Skeletal muscle satellite cell (primary cell): ENCODE data around the gene FRMD3.

Experiments
- H3K27me3 ChIP-seq: 2 replicates; pipeline ENCODE4 v1.7.0; 2013; ENCODE audit warnings: low read length; ENCODE audit not compliant: control insufficient read depth, insufficient read depth
- H3K36me3 ChIP-seq: 2 replicates; pipeline ENCODE4 v1.7.0; 2013; ENCODE audit warnings: mild to moderate bottlenecking, control low read depth, low read length; ENCODE audit not compliant: insufficient read depth
- H3K4me1 ChIP-seq: 2 replicates; pipeline ENCODE4 v1.7.0; 2013; ENCODE audit warnings: low read length; ENCODE audit not compliant: control insufficient read depth, insufficient read depth
- H3K4me2 ChIP-seq: 2 replicates; pipeline ENCODE4 v1.7.0; 2013; ENCODE audit warnings: mild to moderate bottlenecking, low read length
- H3K4me3 ChIP-seq: 2 replicates; pipeline ENCODE4 v1.7.0; 2013; ENCODE audit warnings: low read length
- H3K9ac ChIP-seq: 2 replicates; pipeline ENCODE4 v1.7.0; 2013; ENCODE audit warnings: mild to moderate bottlenecking, low read depth, low read length, moderate library complexity
- H3K9me3 ChIP-seq: replicated peaks from 2 replicates; pipeline ENCODE4 v1.7.0; 2013; ENCODE audit warnings: mild to moderate bottlenecking, control low read depth, low read length

The FRMD3 gene

GRCh38 chr9:83219154-83219923, 318.9 kb downstream of the FRMD3 start:
- peak overlapping the region; percentile 80 for H3K4me3 ChIP-seq
- H3K4me1 ChIP-seq = peaks cover 3% of the 10 kb centered on the region
- peak overlapping the region; percentile 67 for H3K9ac ChIP-seq
- peaks cover 6% of the 10 kb centered on the region for H3K27me3 ChIP-seq
- peak overlapping the region; percentile 95 for H3K4me2 ChIP-seq
- no peaks in the 10 kb centered on the region for H3K36me3 ChIP-seq
- no peaks in the 10 kb centered on the region for H3K9me3 ChIP-seq

DNA sequence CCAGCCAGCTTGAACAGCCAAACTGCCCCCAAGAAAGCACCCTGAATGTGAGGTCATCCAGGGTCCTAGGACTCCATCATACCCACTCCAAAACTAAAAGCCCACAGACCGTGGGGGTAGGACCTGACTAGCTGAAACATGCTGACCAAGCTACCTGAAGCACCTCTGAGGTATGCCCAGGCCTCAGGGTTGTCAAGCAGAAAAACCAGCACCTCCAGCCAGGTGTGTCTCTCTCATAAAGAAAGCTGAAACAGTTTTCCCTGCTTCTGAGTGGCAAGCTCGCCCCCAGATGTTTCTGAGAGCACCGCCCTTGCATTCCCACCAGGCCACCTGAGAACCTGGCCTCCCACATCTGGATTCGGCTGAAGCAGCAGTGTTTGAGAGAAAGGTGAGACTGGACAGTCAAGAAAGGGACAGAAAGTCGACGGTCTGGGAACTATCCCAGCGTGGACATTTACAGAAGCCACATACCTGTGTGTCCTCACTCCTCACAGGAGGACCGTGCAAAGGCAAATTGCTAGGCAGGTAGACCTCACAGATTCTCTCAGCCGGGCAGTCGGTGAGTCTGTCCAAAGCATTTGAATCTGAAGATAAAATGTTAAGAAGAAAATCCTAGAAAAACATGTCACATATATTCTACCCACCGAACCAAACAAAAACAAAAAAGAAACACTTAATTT, 319.6 kb downstream of the FRMD3 start:
- peak overlapping the region; percentile 95 for H3K4me2 ChIP-seq
- H3K27me3 ChIP-seq = peaks cover 6% of the 10 kb centered on the region
- H3K36me3 ChIP-seq = no peaks in the 10 kb centered on the region
- H3K4me1 ChIP-seq = peaks cover 3% of the 10 kb centered on the region
- H3K9ac ChIP-seq = no peak overlapping the region
- no peak overlapping the region for H3K4me3 ChIP-seq
- H3K9me3 ChIP-seq = no peaks in the 10 kb centered on the region

DNA sequence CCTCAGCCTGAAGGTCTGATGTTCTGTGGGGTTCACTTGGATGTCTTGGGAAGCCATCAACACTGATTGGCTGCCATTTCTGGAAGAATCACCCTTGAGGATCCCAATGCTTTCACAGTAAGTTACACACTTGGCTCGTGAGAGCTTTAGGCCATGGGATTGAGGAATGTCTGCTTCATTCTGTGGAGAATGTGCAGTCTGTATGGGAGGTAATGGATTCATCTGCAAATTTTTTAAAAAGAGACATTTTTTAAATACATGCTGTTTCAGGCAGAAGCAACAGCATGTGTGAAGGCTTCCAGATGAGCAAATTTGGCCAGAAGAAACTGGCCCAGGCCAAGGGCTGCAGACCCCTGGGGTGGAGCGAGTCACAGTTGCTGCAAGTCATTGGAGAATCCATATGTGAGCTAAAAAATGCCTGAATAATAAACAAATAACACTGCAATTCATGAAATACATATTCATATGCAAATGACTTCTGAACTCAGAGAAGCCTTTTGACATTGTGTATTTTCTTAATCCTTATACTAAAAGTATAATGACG, 328.9 kb downstream of the FRMD3 start:
- Histone ChIP-seq H3K9me3 (no peaks in the 10 kb centered on the region), H3K4me3 (no peak overlapping the region), H3K4me2 (no peak overlapping the region), H3K9ac (no peak overlapping the region), H3K36me3 (no peaks in the 10 kb centered on the region), H3K4me1 (no peaks in the 10 kb centered on the region), H3K27me3 (peaks cover 4% of the 10 kb centered on the region)

GRCh38 chr9:83208065-83208850, 329.9 kb downstream of the FRMD3 start:
- Histone ChIP-seq H3K27me3 (peaks cover 4% of the 10 kb centered on the region), H3K9me3 (no peaks in the 10 kb centered on the region), H3K36me3 (no peaks in the 10 kb centered on the region), H3K4me3 (no peak overlapping the region), H3K4me1 (no peaks in the 10 kb centered on the region), H3K9ac (no peak overlapping the region), H3K4me2 (no peak overlapping the region)

GRCh38 chr9:83204047-83204446, 334.2 kb downstream of the FRMD3 start:
- no peak overlapping the region for H3K4me3 ChIP-seq
- H3K4me2 ChIP-seq = no peak overlapping the region
- H3K4me1 ChIP-seq = no peaks in the 10 kb centered on the region

DNA sequence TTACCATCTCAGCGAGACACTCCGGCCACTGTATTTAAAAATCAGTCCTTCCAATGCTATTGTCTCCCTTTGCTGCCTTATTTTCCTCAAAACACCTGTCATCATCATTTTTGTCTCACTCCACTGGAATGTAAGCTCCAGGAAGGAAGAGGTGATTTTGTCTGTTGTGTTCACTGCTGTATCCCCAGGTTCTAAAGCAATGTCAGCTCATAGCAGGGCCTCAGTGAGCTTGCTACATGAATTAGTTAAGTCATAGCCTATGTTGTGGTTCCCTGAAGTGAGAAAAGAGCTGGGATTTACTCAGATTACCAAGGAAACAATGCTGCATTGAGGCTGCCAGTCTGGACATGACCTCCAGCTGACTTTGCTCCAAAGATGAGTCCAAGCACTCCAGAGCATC, 337.7 kb downstream of the FRMD3 start:
- Histone ChIP-seq H3K4me2 (no peak overlapping the region), H3K36me3 (no peaks in the 10 kb centered on the region), H3K9me3 (no peaks in the 10 kb centered on the region), H3K4me3 (no peak overlapping the region), H3K9ac (no peak overlapping the region), H3K27me3 (peaks cover 31% of the 10 kb centered on the region), H3K4me1 (no peaks in the 10 kb centered on the region)

More at GRCh38 chr9:83204047-83204446, 334.2 kb downstream of the FRMD3 start:
- H3K36me3 ChIP-seq = no peaks in the 10 kb centered on the region
- peaks cover 13% of the 10 kb centered on the region for H3K27me3 ChIP-seq
- H3K9me3 ChIP-seq = no peaks in the 10 kb centered on the region
- H3K9ac ChIP-seq = no peak overlapping the region

- no peak overlapping the region for H3K4me2 ChIP-seq
- peaks cover 31% of the 10 kb centered on the region for H3K27me3 ChIP-seq
- no peak overlapping the region for H3K4me3 ChIP-seq
- no peak overlapping the region for H3K9ac ChIP-seq
- no peaks in the 10 kb centered on the region for H3K9me3 ChIP-seq
- no peaks in the 10 kb centered on the region for H3K4me1 ChIP-seq
- no peaks in the 10 kb centered on the region for H3K36me3 ChIP-seq
Observed at GRCh38 chr9:83199832-83200231, 338.4 kb downstream of the FRMD3 start.

- Histone ChIP-seq H3K4me3 (no peak overlapping the region), H3K4me2 (no peak overlapping the region), H3K9ac (no peak overlapping the region), H3K27me3 (peaks cover 31% of the 10 kb centered on the region), H3K4me1 (no peaks in the 10 kb centered on the region), H3K9me3 (no peaks in the 10 kb centered on the region), H3K36me3 (no peaks in the 10 kb centered on the region)
Observed at GRCh38 chr9:83199240-83199639, 339.0 kb downstream of the FRMD3 start.

DNA sequence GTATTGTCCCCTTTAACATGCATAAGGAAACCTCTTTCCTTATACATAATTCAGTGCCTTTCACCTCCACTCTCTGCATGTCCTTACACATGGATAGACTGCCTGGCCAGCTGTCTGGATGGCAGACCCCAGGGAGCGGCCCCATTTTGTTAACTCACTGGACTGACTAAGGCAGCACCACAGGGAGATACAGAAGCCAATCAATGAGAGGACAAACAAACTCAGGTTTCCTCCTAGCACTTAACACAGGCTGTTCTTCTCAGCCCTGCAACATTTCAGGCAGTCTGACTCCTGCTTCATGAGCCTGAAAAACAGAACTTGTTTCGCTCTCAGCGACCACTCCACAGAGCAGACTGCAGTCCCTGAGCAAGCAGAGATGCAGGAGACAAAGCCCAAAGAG, 339.8 kb downstream of the FRMD3 start:
- Histone ChIP-seq H3K9ac (no peak overlapping the region), H3K36me3 (no peaks in the 10 kb centered on the region), H3K27me3 (peaks cover 31% of the 10 kb centered on the region)

GRCh38 chr9:83197591-83197990, 340.6 kb downstream of the FRMD3 start:
- Histone ChIP-seq H3K4me3 (no peak overlapping the region), H3K9ac (no peak overlapping the region)

More for the DNA sequence above, 339.8 kb downstream of the FRMD3 start:
- Histone ChIP-seq H3K9me3 (no peaks in the 10 kb centered on the region), H3K4me3 (no peak overlapping the region), H3K4me2 (no peak overlapping the region), H3K4me1 (no peaks in the 10 kb centered on the region)

DNA sequence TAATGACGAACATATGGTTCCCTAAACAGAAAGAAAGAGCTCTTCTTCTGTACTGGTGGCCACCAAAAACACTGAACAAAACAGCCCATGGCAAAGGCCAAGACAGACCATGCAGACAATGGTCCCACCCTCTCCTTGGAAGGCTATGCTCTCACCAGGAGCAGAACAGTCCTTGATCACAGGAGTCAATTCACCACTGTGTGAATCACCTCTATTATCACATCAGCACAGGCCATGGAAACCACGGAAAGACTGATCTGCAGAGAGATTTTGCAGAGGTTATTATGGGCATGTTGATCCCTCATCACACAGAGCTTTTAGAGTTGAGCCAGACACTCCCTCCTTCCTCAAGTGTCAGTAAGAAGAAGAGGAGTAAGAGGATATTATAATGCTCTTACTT, 341.3 kb downstream of the FRMD3 start:
- Histone ChIP-seq H3K27me3 (peaks cover 31% of the 10 kb centered on the region), H3K36me3 (no peaks in the 10 kb centered on the region), H3K9ac (no peak overlapping the region), H3K9me3 (no peaks in the 10 kb centered on the region), H3K4me2 (no peak overlapping the region), H3K4me1 (no peaks in the 10 kb centered on the region), H3K4me3 (no peak overlapping the region)

More at GRCh38 chr9:83197591-83197990, 340.6 kb downstream of the FRMD3 start:
- no peaks in the 10 kb centered on the region for H3K4me1 ChIP-seq
- no peaks in the 10 kb centered on the region for H3K9me3 ChIP-seq
- no peak overlapping the region for H3K4me2 ChIP-seq
- H3K27me3 ChIP-seq = peaks cover 31% of the 10 kb centered on the region
- no peaks in the 10 kb centered on the region for H3K36me3 ChIP-seq
